Gastrocnemius medialis (tissue), 4 donors: ENCODE measurements around the gene CYP2A7. TPM values are rescaled to one million over a fixed set of nuclear protein-coding genes. Genes with fewer than 3 reads are reported as not detected.
"Not testable (repeated sequence)": the region's sequence is repeated elsewhere in the genome, so short reads cannot be mapped to it uniquely, and the experiment has no call there.

ENCODE experiments used
- ATAC-seq, 2 donors: fragments of 150-250 bp; one replicate each; pipeline ENCODE4 v1.9.1; 2016
- DNase-seq, 2 donors: peaks; one replicate each; pipeline ENCODE4 v3.0.0-alpha.2; 2019
- H3K27ac ChIP-seq, 4 donors: fragments of 200-600 bp; sonication (generic); 1 replicate in 1 of 4; 2 replicates in 3 of 4; pipeline ENCODE4 v1.5.1; 2016 to 2018; ENCODE audit warnings: mild to moderate bottlenecking in 2 of 4, moderate library complexity in 1 of 4
- H3K27me3 ChIP-seq, 3 donors: fragments of 200-600 bp; sonication (generic) in 2 of 3; 1 replicate in 1 of 3; 2 replicates in 2 of 3; pipeline versions ENCODE4 v1.5.1 to v1.6.0; 2016 to 2019; ENCODE audit warnings: mild to moderate bottlenecking in 1 of 3, moderate library complexity in 1 of 3
- H3K36me3 ChIP-seq, 2 donors: fragments of 200-600 bp; sonication (generic) in 1 of 2; one replicate each; pipeline ENCODE4 v1.5.1; 2017 to 2018
- H3K4me1 ChIP-seq, 2 donors: fragments of 200-600 bp; sonication (generic) in 1 of 2; one replicate each; pipeline ENCODE4 v1.5.1; 2016 to 2017; ENCODE audit warnings: mild to moderate bottlenecking in 2 of 2
- H3K4me3 ChIP-seq, 4 donors: fragments of 200-600 bp; sonication (generic) in 3 of 4; 1 replicate in 1 of 4; 2 replicates in 3 of 4; pipeline ENCODE4 v1.5.1; 2016 to 2019; ENCODE audit warnings: mild to moderate bottlenecking in 2 of 4
- H3K9me3 ChIP-seq, 3 donors: fragments of 200-600 bp; sonication (generic) in 2 of 3; 1 replicate in 1 of 3; 2 replicates in 2 of 3; pipeline ENCODE4 v1.5.1; 2016 to 2019
- POLR2A ChIP-seq, 2 donors: fragments of 450-650 bp; IDR thresholded peaks; one replicate each; pipeline ENCODE4 v1.6.1; 2017; ENCODE audit warnings: antibody characterized with exemption in 2 of 2, mild to moderate bottlenecking in 2 of 2, moderate library complexity in 2 of 2
- in situ Hi-C, 4 donors: fragments of 200-750 bp; cut with MboI; loops; one replicate each; pipeline versions ENCODE4 v1.15.0 to v1.8.0; 2017; ENCODE audit warnings: low sequenced_read_pairs in 4 of 4
- intact Hi-C: fragments of 100-400 bp; cut with DNase I; formaldehyde crosslinking; loops from one replicate; pipeline ENCODE4 v1.15.1; 2023; ENCODE audit warnings: low total_unique reads
- total RNA-seq, 4 donors: library from RNA; depleted of rRNA; stranded (reverse); fragments of >200 nt; gene quantifications; one replicate each; pipeline versions ENCODE4 v1.1.0 to v1.2.3, GENCODE V29; 2016
- TF ChIP-seq, protein P1 (sequence below), 5 experiments: fragments of 450-650 bp in 3 of 5; fragments of 200-600 bp in 2 of 5; sonication (generic) in 2 of 5; IDR thresholded peaks in 4 of 5; conservative IDR thresholded peaks in 1 of 5; 1 replicate in 4 of 5; 2 replicates in 1 of 5; pipeline ENCODE4 v1.5.1; 2016 to 2019; ENCODE audit warnings: antibody characterized with exemption in 5 of 5, mild to moderate bottlenecking in 3 of 5, moderate library complexity in 3 of 5

CYP2A7 gene, protein sequence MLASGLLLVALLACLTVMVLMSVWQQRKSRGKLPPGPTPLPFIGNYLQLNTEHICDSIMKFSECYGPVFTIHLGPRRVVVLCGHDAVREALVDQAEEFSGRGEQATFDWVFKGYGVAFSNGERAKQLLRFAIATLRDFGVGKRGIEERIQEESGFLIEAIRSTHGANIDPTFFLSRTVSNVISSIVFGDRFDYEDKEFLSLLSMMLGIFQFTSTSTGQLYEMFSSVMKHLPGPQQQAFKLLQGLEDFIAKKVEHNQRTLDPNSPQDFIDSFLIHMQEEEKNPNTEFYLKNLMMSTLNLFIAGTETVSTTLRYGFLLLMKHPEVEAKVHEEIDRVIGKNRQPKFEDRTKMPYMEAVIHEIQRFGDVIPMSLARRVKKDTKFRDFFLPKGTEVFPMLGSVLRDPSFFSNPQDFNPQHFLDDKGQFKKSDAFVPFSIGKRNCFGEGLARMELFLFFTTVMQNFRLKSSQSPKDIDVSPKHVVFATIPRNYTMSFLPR
- total RNA-seq = not detected

DNA sequence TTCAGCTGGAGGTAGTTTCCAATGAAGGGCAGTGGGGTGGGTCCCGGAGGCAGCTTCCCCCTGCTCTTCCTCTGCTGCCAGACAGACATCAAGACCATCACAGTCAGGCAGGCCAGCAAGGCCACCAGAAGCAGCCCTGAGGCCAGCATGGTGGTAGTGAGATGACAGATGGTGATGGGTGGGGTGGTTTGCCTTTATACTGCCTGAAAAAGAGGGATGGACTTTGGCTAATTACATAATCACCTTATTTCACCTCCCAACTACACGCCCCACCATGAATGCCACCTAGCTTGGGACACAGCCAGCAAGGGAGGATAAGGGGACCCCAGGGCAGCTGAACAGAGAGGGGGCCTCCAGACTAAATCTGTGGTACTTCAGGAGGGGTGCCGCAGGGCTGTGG lies at the start of gene CYP2A7:
Gene CYP2A7 (minus strand): TSS at position 170 of the 400 bp plus-strand sequence. CDS start 21 bp downstream, at position 149.
- H3K4me3 ChIP-seq, H3K27ac ChIP-seq, in situ Hi-C loops, DNase-seq, ATAC-seq, H3K36me3 ChIP-seq, H3K9me3 ChIP-seq, intact Hi-C loops, H3K27me3 ChIP-seq, H3K4me1 ChIP-seq: not testable (repeated sequence)

DNA sequence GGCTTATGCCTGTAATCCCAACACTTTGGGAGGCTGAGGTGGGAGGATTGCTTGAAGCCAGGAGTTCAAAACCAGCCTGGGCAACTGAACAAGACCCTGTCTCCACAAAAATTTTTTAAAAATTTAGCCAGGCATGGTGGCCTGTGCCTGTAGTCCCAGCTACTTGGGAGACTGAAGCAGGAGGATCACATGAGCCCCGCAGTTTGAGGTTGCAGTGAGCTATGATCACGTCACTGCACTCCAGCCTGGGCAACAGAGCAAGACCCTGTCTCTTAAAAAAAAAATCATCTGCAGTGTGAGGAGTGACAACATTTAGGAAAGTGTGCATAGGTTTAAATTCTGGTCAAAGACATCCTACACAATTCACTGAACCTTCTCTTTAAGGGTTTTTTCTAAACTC lies 48.8 kb upstream of the CYP2A7 start:
- DNase-seq, H3K4me1 ChIP-seq, ATAC-seq, H3K27me3 ChIP-seq, H3K27ac ChIP-seq, H3K36me3 ChIP-seq, H3K4me3 ChIP-seq, intact Hi-C loops, H3K9me3 ChIP-seq, in situ Hi-C loops: not testable (repeated sequence)

DNA sequence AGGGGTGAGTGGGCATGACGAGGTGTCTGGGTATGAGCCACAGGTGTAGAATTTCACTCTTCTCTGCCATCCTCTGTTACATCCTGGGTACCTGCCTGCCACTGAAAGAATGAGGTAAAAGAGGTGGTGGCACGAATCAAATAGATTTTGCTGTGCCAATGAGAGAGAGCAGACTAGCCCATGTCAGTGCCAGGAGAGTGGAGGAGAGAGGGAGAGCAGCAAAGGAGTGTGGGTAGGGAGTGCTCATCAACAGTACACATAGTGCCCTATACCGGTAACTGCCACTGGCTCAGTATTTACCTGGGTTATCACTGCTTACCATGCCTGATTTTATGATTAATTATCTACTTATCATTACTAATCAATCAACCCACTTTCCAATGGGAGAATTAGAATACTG lies 47.9 kb upstream of the CYP2A7 start:
- H3K27ac ChIP-seq, H3K36me3 ChIP-seq, H3K4me1 ChIP-seq, in situ Hi-C loops, ATAC-seq, intact Hi-C loops, DNase-seq, H3K4me3 ChIP-seq, H3K9me3 ChIP-seq, H3K27me3 ChIP-seq: not testable (repeated sequence)

DNA sequence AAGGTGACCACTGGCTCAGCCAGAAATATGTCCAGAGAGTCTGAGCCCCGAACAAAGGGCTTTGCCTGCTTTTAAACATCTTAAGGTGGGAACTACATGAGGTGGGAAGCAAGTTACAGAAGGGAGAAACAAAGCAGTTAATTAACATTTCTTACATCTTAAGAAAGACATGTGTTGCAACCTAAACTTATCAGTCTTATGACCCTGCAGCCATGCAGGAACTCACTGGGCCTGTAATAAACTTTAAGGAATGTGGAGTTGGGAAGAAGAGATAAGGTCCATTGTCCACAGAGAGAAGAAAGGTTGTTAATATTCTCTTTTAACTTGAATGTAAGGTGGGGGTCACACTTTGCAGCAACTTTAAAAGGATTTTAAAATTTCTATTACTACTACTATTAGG lies 46.8 kb upstream of the CYP2A7 start:
- in situ Hi-C loops = no loop called here
- no peak for TF ChIP-seq POLR2A (IDR thresholded peaks at IDR 0.05)
- TF ChIP-seq, protein P1, sequence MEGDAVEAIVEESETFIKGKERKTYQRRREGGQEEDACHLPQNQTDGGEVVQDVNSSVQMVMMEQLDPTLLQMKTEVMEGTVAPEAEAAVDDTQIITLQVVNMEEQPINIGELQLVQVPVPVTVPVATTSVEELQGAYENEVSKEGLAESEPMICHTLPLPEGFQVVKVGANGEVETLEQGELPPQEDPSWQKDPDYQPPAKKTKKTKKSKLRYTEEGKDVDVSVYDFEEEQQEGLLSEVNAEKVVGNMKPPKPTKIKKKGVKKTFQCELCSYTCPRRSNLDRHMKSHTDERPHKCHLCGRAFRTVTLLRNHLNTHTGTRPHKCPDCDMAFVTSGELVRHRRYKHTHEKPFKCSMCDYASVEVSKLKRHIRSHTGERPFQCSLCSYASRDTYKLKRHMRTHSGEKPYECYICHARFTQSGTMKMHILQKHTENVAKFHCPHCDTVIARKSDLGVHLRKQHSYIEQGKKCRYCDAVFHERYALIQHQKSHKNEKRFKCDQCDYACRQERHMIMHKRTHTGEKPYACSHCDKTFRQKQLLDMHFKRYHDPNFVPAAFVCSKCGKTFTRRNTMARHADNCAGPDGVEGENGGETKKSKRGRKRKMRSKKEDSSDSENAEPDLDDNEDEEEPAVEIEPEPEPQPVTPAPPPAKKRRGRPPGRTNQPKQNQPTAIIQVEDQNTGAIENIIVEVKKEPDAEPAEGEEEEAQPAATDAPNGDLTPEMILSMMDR (IDR thresholded peaks at IDR 0.05 in 4 of 5, conservative IDR thresholded peaks at IDR 0.05 in 1 of 5) = no peak
- no peak for ATAC-seq

DNA sequence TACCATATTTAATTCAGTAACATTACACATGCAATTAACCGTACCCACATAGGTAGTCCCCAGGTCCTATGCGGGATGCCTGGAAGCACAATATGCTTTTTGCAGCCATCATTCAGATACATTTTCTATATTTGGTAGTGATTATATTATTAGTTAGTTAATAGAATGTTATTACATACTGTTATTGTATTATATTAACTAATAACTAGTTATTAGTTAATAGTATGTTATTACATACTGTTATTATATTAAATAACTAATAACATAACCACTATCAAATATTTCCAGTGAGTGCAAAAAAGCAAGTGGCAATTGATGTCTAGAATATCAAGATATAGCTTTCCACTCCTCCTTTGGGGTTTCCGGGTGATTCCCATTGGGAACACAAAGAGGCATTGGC lies 45.5 kb upstream of the CYP2A7 start:
- no peak for DNase-seq
- intact Hi-C loops = no loop called here
- TF ChIP-seq, protein P1 (IDR thresholded peaks at IDR 0.05 in 4 of 5, conservative IDR thresholded peaks at IDR 0.05 in 1 of 5) = no peak
- no peak for TF ChIP-seq POLR2A (IDR thresholded peaks at IDR 0.05)

More for the DNA sequence above, 46.8 kb upstream of the CYP2A7 start:
- Histone ChIP-seq H3K4me3 (no peak overlapping the region), H3K9me3 (no peaks in the 10 kb centered on the region), H3K27me3 (peaks cover 0 to 3% (median 0%) of the 10 kb centered on the region in 3 donors), H3K27ac (no peak overlapping the region), H3K36me3 (no peaks in the 10 kb centered on the region), H3K4me1 (no peaks in the 10 kb centered on the region)
- intact Hi-C loops = no loop called here
- no peak for DNase-seq

DNA sequence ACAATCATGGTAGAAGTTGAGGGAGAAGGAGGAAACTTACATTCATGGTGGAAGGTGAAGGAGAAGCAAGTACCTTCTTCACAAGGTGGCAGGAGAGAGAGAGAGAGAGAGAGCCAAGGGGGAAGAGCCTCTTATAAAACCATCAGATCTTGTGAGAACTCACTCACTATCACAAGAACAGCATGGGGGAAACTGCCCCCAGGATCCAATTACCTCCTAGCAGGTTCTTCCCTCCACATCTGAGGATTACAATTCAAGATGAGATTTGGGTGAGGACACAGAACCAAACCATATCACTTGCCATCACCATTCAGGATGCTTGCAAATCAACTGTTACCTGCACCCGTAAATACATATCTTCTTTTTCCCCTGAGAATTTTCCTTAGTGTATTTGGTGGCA lies 44.2 kb upstream of the CYP2A7 start:
- H3K27me3 ChIP-seq, ATAC-seq, H3K27ac ChIP-seq, H3K9me3 ChIP-seq, H3K36me3 ChIP-seq, H3K4me3 ChIP-seq, intact Hi-C loops, H3K4me1 ChIP-seq, DNase-seq, in situ Hi-C loops: not testable (repeated sequence)

More for the DNA sequence above, 45.5 kb upstream of the CYP2A7 start:
- Histone ChIP-seq H3K4me3 (no peak overlapping the region), H3K27me3 (peaks cover 0 to 3% (median 0%) of the 10 kb centered on the region in 3 donors), H3K27ac (no peak overlapping the region), H3K36me3 (no peaks in the 10 kb centered on the region), H3K9me3 (no peaks in the 10 kb centered on the region), H3K4me1 (no peaks in the 10 kb centered on the region)
- in situ Hi-C loops = no loop called here
- no peak for ATAC-seq
